ENCODE measurements around the gene NPSR1.

DNA sequence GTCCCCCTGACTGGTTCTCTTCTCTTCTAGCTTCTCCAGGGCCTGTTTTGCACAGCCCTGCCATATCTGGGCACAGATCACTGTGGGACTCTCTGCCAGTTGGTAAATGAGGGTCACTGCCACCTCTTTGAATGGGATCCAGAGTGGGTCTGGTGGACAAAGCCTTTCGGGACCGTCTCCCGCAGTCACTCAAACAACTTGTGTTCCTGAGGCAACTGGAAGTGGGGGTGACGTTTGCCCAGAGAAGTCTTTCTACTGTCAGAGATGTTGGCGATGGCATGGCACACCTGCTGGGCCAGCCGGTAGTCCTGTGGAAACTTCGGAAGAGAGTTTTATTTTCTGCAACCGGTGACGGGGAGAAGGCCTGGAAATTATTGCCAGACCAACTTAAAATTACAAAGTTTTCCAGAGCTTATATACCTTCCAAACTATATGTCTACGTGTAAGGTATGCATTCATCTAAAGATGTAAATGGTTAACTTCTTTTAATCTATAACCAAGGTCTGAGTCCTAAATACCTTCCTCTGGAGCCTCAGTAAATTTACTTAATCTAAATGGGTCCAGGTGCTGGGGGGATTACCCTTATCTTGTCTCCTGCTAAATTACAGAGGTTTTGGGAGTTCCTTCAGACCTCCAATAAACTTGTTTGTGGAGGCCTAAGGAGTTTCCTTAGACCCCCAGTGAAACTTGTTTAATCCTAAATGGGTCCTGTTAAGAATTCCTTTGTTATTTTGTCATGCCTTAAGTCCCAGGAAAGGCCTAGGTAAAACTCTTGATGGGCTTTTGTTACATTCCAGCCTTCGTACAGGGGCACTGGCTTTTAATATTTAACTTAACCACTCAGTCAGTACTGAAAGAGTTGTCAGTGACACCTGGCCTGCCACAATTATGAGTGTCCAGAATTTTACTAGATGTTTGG is 94.0 kb downstream of the NPSR1 start:
- TF ChIP-seq ZNF274 (IDR thresholded peaks at IDR 0.05; ENCODE audit: low read length) = no peak
- TF ChIP-seq ZNF274 (tag by site-specific recombination; IDR thresholded peaks at IDR 0.05; ENCODE audit: borderline replicate concordance) = no peak
- TF ChIP-seq, protein P1, sequence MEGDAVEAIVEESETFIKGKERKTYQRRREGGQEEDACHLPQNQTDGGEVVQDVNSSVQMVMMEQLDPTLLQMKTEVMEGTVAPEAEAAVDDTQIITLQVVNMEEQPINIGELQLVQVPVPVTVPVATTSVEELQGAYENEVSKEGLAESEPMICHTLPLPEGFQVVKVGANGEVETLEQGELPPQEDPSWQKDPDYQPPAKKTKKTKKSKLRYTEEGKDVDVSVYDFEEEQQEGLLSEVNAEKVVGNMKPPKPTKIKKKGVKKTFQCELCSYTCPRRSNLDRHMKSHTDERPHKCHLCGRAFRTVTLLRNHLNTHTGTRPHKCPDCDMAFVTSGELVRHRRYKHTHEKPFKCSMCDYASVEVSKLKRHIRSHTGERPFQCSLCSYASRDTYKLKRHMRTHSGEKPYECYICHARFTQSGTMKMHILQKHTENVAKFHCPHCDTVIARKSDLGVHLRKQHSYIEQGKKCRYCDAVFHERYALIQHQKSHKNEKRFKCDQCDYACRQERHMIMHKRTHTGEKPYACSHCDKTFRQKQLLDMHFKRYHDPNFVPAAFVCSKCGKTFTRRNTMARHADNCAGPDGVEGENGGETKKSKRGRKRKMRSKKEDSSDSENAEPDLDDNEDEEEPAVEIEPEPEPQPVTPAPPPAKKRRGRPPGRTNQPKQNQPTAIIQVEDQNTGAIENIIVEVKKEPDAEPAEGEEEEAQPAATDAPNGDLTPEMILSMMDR (tag by site-specific recombination; IDR thresholded peaks at IDR 0.05) = no peak
- TF ChIP-seq, protein P2, sequence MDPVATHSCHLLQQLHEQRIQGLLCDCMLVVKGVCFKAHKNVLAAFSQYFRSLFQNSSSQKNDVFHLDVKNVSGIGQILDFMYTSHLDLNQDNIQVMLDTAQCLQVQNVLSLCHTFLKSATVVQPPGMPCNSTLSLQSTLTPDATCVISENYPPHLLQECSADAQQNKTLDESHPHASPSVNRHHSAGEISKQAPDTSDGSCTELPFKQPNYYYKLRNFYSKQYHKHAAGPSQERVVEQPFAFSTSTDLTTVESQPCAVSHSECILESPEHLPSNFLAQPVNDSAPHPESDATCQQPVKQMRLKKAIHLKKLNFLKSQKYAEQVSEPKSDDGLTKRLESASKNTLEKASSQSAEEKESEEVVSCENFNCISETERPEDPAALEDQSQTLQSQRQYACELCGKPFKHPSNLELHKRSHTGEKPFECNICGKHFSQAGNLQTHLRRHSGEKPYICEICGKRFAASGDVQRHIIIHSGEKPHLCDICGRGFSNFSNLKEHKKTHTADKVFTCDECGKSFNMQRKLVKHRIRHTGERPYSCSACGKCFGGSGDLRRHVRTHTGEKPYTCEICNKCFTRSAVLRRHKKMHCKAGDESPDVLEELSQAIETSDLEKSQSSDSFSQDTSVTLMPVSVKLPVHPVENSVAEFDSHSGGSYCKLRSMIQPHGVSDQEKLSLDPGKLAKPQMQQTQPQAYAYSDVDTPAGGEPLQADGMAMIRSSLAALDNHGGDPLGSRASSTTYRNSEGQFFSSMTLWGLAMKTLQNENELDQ (tag by site-specific recombination; IDR thresholded peaks at IDR 0.05; ENCODE audit: low read depth) = no peak
- TF ChIP-seq KLF1 (tag by site-specific recombination; IDR thresholded peaks at IDR 0.05) = no peak
- TF ChIP-seq TCF7L2 (IDR thresholded peaks at IDR 0.05; ENCODE audit: borderline replicate concordance, low read depth, low read length) = no peak
- TF ChIP-seq YY1 (tag by site-specific recombination; IDR thresholded peaks at IDR 0.05) = no peak

Measured in HEK293 (cell line).